ENCODE data around the gene TAF7. TPM values are rescaled to one million over a fixed set of nuclear protein-coding genes. Genes with fewer than 3 reads are reported as not detected.
A peak's percentile ranks its signal among the peaks of the same experiment; 100 is the strongest.

The TAF7 gene
- total and polyA plus RNA-seq, 9 of the 15 experiments (the other 6 are each of a cell fraction or from before 2014, with no cell fraction given) = 51.6 to 116 (median 73.3) TPM

DNA sequence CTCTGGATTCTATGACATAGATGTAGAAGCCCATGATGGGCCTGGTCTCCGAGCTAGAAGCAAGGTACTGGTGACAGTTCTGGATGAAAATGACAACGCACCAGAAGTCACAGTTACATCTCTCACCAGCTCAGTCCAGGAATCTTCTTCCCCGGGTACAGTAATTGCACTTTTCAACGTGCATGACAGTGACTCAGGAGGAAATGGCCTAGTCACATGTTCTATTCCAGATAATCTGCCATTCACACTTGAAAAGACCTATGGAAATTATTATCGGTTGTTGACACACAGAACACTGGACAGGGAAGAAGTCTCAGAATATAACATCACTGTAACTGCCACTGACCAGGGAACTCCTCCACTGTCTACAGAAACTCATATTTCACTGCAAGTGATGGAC lies 35.5 kb upstream of the TAF7 start (continued):
- TF ChIP-seq E2F6 (IDR thresholded peaks at IDR 0.05; ENCODE audit: borderline replicate concordance in 1 of 2, extremely low read depth in 1 of 2, insufficient read depth in 1 of 2, insufficient read length in 1 of 2, low read depth in 1 of 2, low read length in 1 of 2, poor library complexity in 1 of 2, severe bottlenecking in 1 of 2) (no peak), PKNOX1 (IDR thresholded peaks at IDR 0.05) (0 out of 2 replicates have a peak, but pooled peaks have one; percentile 13), HNRNPLL (IDR thresholded peaks at IDR 0.05; ENCODE audit: low read depth, low read length, poor library complexity, severe bottlenecking) (no peak), FOSL1 (tag; conservative IDR thresholded peaks at IDR 0.05) (0 out of 2 replicates have a peak, but pooled peaks have one; percentile 26)

DNA sequence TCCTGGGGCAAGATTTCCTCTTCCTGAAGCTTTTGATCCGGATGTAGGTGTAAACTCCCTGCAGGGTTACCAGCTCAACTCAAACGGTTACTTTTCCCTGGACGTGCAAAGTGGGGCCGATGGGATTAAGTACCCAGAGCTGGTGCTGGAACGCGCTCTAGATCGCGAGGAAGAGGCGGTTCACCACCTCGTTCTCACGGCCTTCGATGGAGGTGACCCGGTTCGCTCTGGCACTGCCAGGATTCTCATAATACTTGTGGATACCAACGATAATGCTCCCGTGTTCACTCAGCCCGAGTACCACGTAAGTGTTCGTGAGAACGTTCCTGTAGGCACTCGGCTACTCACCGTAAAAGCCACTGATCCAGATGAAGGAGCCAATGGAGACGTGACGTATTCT lies 35.1 kb upstream of the TAF7 start:
- BruUV-seq (replicated peaks) = no TSS peak
- H3K4me3 ChIP-seq = no peak overlapping the region
- no peaks in the 10 kb centered on the region; the same call in 1 of the 2 replicates for H3K9me3 ChIP-seq (replicated peaks; ENCODE audit: control insufficient read depth, insufficient read depth, low read depth, low read length)
- H3K79me2 ChIP-seq (ENCODE audit: control insufficient read depth, insufficient read depth, low read length) = no peaks in the 10 kb centered on the region
- intact Hi-C loops (cut with micrococcal nuclease) = no loop called here
- H3K4me2 ChIP-seq (ENCODE audit: insufficient read depth, low read length) = no peak overlapping the region; the same call in none of the 2 replicates
- H2AFZ ChIP-seq (ENCODE audit: low read depth, low read length) = 0 out of 2 replicates have a peak overlapping the region, but pooled peaks have one; percentile 4
- FAIRE-seq (no peak), ATAC-seq (no peak), DNase-seq (ENCODE audit: extremely low read depth in 1 of 4, low spot score in 3 of 4) (no peak)
- TF ChIP-seq, protein P1, sequence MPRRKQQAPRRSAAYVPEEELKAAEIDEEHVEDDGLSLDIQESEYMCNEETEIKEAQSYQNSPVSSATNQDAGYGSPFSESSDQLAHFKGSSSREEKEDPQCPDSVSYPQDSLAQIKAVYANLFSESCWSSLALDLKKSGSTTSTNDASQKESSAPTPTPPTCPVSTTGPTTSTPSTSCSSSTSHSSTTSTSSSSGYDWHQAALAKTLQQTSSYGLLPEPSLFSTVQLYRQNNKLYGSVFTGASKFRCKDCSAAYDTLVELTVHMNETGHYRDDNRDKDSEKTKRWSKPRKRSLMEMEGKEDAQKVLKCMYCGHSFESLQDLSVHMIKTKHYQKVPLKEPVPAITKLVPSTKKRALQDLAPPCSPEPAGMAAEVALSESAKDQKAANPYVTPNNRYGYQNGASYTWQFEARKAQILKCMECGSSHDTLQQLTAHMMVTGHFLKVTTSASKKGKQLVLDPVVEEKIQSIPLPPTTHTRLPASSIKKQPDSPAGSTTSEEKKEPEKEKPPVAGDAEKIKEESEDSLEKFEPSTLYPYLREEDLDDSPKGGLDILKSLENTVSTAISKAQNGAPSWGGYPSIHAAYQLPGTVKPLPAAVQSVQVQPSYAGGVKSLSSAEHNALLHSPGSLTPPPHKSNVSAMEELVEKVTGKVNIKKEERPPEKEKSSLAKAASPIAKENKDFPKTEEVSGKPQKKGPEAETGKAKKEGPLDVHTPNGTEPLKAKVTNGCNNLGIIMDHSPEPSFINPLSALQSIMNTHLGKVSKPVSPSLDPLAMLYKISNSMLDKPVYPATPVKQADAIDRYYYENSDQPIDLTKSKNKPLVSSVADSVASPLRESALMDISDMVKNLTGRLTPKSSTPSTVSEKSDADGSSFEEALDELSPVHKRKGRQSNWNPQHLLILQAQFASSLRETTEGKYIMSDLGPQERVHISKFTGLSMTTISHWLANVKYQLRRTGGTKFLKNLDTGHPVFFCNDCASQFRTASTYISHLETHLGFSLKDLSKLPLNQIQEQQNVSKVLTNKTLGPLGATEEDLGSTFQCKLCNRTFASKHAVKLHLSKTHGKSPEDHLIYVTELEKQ (CRISPR knock-in tag; IDR thresholded peaks at IDR 0.05) = no peak
- no peak for TF ChIP-seq TAF15 (IDR thresholded peaks at IDR 0.05; ENCODE audit: low read depth, low read length)
- H3K9ac ChIP-seq (ENCODE audit: insufficient read depth in 1 of 2, low read depth in 2 of 2, low read length in 2 of 2) = no peak overlapping the region
- H3K9me1 ChIP-seq (ENCODE audit: control insufficient read depth, insufficient read depth, low read length) = no peaks in the 10 kb centered on the region
- peaks cover 3 to 12% of the 10 kb centered on the region in 2 experiments; a peak in 3 of 5 replicates for H3K4me1 ChIP-seq (replicated peaks in 1 of 2; ENCODE audit: control insufficient read depth in 2 of 2, insufficient read depth in 2 of 2, low read length in 2 of 2)
- CTCF ChIA-PET (ENCODE audit: low intra/inter-chr PET ratio) = no interaction called here
- H3K36me3 ChIP-seq (ENCODE audit: control insufficient read depth, insufficient read depth, low read length) = no peaks in the 10 kb centered on the region
- POLR2A ChIA-PET = interaction anchor here (1.0 to 1.5 kb wide), 3 partner anchors 9 to 163 kb away, joined by 3 to 5 read pairs (median 3); partner anchors contain the start of gene PCDHGA5
- peaks cover 0 to 21% of the 10 kb centered on the region in 2 experiments; a peak in 2 of 5 replicates for H3K27me3 ChIP-seq (ENCODE audit: control insufficient read depth in 2 of 2, insufficient read depth in 2 of 2, low read length in 2 of 2)
- no peaks in the 10 kb centered on the region for H4K20me1 ChIP-seq (replicated peaks; ENCODE audit: control insufficient read depth, insufficient read depth, low read length)
- WGBS (ENCODE audit: insufficient coverage, low coverage, missing lambda C conversion rate) = 26% methylated on average over 24 of the region's 24 CpGs
- H3K27ac ChIP-seq (ENCODE audit: extremely low read depth, low read depth, low read length) = no peak overlapping the region
- in situ Hi-C loops (cut with MboI) = no loop called here
